NT2/D1 (cell line): ENCODE data around the gene RABGAP1.

Experiments used
- DNase-seq: peaks from one replicate; pipeline ENCODE4 v3.0.0-alpha.2; 2011; ENCODE audit warnings: low read depth, low spot score
- H3K27me3 ChIP-seq: 2 replicates; pipeline ENCODE4 v1.6.0; 2011; ENCODE audit warnings: mild to moderate bottlenecking; ENCODE audit not compliant: insufficient read length, insufficient read depth
- H3K36me3 ChIP-seq: 2 replicates; pipeline ENCODE4 v1.6.1; 2011; ENCODE audit warnings: mild to moderate bottlenecking, low read length, mixed read lengths; ENCODE audit not compliant: insufficient read depth, insufficient read length
- H3K4me1 ChIP-seq: 2 replicates; pipeline ENCODE4 v1.5.1; 2011; ENCODE audit not compliant: insufficient read depth, insufficient read length
- H3K4me3 ChIP-seq: 2 replicates; pipeline ENCODE4 v1.5.1; 2011; ENCODE audit warnings: low read depth; ENCODE audit not compliant: insufficient read length
- H3K9ac ChIP-seq: 2 replicates; pipeline ENCODE4 v1.6.0; 2011; ENCODE audit warnings: low read depth; ENCODE audit not compliant: insufficient read length
- H3K9me3 ChIP-seq: 2 replicates; pipeline ENCODE4 v1.5.1; 2011; ENCODE audit warnings: mild to moderate bottlenecking, low read length; ENCODE audit not compliant: insufficient read depth
- SUZ12 ChIP-seq: IDR thresholded peaks from 2 replicates; pipeline ENCODE4 v1.6.1; 2011; ENCODE audit not compliant: insufficient read length, insufficient read depth; ENCODE audit errors: extremely low read depth
- YY1 ChIP-seq: IDR thresholded peaks from 2 replicates; pipeline ENCODE4 v1.6.1; 2011; ENCODE audit not compliant: insufficient read length, insufficient read depth
- ZNF274 ChIP-seq: IDR thresholded peaks from 2 replicates; pipeline ENCODE4 v1.6.1; 2011; ENCODE audit warnings: mild to moderate bottlenecking, low read depth, low read length

Gene RABGAP1

DNA sequence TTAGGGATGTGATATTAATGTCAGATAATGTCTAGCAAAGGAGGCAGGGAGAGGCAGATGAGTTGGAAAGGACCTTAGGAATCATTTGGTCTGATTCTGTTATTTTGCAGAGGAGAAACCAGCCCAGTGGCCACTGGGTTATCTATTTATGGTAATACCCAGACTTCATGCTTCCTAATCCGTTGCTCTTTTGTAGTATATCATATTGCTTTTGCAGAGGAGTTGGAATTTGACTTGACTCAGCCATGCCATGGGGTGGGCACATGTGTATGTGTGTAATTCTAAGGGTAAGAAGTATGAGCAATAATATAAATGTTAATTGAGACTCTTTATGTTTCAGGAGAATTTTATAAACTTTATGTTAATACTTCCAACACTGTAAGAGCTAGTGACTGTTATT is 100.0 kb downstream of the RABGAP1 start:
- H3K27me3 ChIP-seq: no peaks in the 10 kb centered on the region
- H3K9ac ChIP-seq: no peak overlapping the region
- peaks cover 7% of the 10 kb centered on the region for H3K36me3 ChIP-seq
- TF ChIP-seq ZNF274: no peak
- no peak for TF ChIP-seq YY1
- TF ChIP-seq SUZ12: no peak
- DNase-seq: no peak
- H3K4me1 ChIP-seq: no peaks in the 10 kb centered on the region
- no peak overlapping the region for H3K4me3 ChIP-seq
- no peaks in the 10 kb centered on the region for H3K9me3 ChIP-seq

DNA sequence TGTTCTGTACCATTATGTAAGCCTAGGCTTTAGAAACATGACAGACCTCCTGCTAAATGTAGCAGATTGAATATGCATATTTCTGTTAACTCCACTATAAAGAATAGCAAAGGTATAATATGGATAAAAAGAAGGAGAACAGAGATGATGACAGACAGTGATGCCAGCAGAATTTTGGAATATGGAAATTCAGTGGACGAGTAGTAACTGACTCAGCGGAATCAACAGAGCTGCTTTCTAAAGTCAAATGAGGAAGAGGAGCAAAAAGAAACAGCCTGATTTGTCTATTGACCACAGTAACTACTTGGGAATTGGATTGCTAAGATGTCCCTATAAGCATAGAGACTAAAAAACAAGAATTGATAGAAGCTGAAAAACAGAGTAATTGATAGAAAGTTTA is 100.7 kb downstream of the RABGAP1 start:
- Histone ChIP-seq H3K4me1 (no peaks in the 10 kb centered on the region), H3K27me3 (no peaks in the 10 kb centered on the region), H3K9ac (no peak overlapping the region), H3K4me3 (no peak overlapping the region), H3K36me3 (peaks cover 7% of the 10 kb centered on the region), H3K9me3 (no peaks in the 10 kb centered on the region)
- TF ChIP-seq YY1: no peak
- no peak for TF ChIP-seq ZNF274
- TF ChIP-seq SUZ12: no peak
- no peak for DNase-seq

DNA sequence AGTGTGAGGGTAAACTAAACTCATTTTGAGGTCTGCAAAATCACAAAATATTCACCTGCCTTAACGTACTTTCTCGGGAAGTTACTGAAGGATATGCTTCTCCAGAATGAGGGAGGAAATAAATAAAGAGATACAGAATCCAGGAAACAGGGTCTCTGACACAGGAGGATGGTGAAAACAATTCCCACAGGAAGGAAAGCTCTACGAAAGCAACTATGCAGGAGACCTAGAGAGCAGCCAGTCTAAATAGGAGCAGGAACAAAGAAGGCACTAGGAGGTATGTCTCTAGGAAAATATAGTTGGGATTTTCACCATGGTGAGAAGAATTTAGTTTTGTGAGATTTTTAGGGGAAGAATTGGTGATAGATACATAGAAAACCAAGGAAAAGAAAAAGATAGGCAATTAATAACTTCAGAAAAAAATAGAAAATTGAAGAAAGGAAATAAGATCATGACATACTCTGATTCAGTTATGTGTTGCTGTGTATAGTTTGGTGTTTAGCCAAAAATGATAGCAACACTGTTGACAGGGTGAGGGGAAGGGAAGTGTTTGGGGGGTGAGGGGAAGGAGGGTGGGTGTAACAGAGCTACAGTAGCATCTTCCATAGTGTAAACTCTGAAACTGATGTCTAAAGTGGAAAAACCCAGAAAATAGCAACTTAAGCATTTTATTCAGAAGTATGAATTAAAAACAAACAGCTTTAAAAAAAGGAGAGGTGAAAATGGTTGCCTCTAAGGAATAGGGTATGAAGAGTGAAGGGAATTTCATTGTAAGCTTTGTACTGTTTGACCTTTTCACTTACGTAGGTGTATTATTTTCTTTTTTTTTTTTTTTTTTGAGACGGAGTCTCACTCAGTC is 102.5 kb downstream of the RABGAP1 start:
- Histone ChIP-seq H3K4me1 (no peaks in the 10 kb centered on the region), H3K9me3 (no peaks in the 10 kb centered on the region), H3K27me3 (no peaks in the 10 kb centered on the region), H3K36me3 (peaks cover 7% of the 10 kb centered on the region), H3K4me3 (no peak overlapping the region), H3K9ac (no peak overlapping the region)
- DNase-seq: no peak
- no peak for TF ChIP-seq ZNF274
- TF ChIP-seq SUZ12: no peak
- no peak for TF ChIP-seq YY1

DNA sequence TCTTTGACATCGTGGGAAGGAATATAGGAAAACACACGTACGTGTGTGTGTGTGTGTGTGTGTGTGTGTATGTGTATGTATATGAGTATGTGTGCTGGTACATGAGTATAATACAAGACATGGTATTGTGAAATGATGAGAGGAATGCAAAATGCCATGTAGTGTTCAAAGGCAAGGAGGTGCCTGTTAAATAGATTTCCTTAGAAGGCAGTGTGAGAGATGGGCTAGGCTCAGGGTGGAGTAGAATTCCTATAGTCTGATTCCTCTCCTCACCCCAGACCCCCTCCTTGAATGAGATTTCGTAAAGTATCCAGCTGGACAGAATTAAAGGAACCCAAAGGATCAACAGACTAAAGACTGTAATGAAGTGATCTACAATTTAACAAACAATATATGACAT is 103.8 kb downstream of the RABGAP1 start:
- Histone ChIP-seq H3K36me3 (peaks cover 14% of the 10 kb centered on the region), H3K4me1 (no peaks in the 10 kb centered on the region)
- no peak for TF ChIP-seq SUZ12
- TF ChIP-seq YY1: no peak
- no peak for TF ChIP-seq ZNF274

DNA sequence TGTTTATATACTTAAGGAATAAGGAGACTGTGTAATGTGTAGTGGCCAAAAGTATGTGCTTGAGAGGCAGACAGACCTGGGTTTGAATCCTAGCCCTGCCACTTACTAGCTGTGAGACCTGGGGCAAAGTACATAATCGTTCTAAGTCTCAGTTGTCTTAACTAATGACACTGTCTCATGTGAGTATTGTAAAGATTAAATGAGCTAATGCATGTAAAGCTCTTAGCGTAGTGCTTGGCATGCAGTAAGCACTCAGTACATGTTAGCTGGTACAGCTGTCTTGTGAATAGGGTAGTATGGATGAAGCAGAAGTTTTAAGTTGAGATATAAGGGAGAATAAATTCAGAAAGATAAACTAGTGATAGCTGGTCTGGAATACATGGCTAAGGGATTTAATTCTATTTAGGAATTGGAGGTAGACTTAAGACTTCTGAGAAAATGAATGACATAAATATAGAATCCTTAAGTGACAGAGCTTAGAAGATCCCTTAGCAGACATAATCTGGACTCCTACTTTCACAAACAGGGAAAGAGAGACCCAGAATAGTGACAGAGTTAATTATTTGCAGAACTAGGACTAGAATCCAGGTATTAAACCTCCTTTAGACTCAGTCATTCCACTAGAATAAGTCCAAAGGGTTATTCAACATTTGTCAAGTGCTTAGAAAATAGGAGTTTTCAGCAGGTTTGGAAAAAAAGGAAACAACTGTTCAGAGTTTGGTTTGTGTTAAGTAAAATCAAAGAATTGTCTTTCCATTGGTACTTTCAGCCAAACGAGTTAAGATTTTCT is 105.8 kb downstream of the RABGAP1 start:
- no peak for TF ChIP-seq ZNF274
- no peak for TF ChIP-seq SUZ12
- TF ChIP-seq YY1: no peak
- H3K9ac ChIP-seq: no peak overlapping the region
- no peaks in the 10 kb centered on the region for H3K4me1 ChIP-seq
- H3K36me3 ChIP-seq: peaks cover 21% of the 10 kb centered on the region
- H3K4me3 ChIP-seq: no peak overlapping the region
- DNase-seq: no peak
- H3K27me3 ChIP-seq: no peaks in the 10 kb centered on the region
- no peaks in the 10 kb centered on the region for H3K9me3 ChIP-seq

More for the DNA sequence above, 103.8 kb downstream of the RABGAP1 start:
- no peak for DNase-seq
- H3K4me3 ChIP-seq: no peak overlapping the region
- no peak overlapping the region for H3K9ac ChIP-seq
- no peaks in the 10 kb centered on the region for H3K9me3 ChIP-seq
- H3K27me3 ChIP-seq: no peaks in the 10 kb centered on the region

DNA sequence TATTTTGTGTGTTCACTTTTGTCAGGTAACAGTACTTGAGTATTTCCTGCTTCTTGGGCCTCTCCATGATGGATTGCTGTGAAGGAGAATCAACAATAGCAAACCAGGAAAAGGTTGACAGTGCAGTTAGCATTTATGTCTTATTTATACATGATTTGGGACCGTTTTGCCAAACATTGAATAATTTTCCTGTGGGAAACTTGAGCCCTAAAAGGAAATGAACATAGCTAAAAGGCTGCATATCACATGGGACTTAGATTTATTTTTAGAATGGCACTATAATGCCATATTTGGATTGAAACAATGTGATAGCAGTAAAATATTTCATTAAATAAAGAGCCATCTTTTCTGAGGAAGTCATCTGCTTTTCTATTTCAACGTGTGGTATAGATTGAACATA is 107.9 kb downstream of the RABGAP1 start:
- H3K4me1 ChIP-seq: no peaks in the 10 kb centered on the region
- DNase-seq: no peak
- H3K4me3 ChIP-seq: no peak overlapping the region
- peaks cover 16% of the 10 kb centered on the region for H3K36me3 ChIP-seq
- H3K9me3 ChIP-seq: no peaks in the 10 kb centered on the region
- H3K9ac ChIP-seq: no peak overlapping the region
- no peaks in the 10 kb centered on the region for H3K27me3 ChIP-seq
- TF ChIP-seq YY1 (no peak), ZNF274 (no peak), SUZ12 (no peak)

DNA sequence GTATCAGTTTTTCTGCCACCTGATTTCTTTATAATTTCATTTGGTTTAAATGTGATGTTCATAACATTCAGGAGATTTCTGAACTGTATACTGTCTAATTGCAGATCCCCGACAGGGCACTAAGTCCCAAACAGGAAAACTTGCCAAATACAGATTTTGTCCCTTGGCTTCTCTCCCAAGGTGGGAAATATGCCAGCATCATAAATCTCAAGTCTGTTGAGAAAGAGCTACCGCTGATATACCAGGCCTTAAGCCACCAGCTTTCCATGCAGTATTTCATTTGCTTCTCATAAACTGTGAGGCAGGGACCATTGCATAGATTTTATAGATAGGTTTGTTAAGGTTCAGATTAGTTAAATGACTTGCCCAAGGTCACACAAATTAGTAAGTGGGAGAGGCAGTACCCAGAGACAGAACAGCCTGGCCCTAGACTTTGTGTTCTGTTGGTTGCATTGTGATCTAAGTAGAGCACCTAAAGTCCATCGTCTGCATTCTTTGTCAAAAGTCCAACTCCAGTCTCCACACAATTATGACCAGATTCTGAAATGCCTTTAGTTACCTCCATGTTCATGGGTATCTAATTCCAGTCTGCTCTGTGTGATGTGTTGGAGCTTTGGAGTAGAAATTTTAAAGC is 108.9 kb downstream of the RABGAP1 start:
- no peak overlapping the region for H3K4me3 ChIP-seq
- H3K27me3 ChIP-seq: no peaks in the 10 kb centered on the region
- no peak overlapping the region for H3K9ac ChIP-seq
- no peaks in the 10 kb centered on the region for H3K9me3 ChIP-seq
- no peak for TF ChIP-seq ZNF274
- no peak for TF ChIP-seq YY1
- no peak for TF ChIP-seq SUZ12
- H3K36me3 ChIP-seq: peaks cover 17% of the 10 kb centered on the region
- no peaks in the 10 kb centered on the region for H3K4me1 ChIP-seq
- no peak for DNase-seq
